GM12892 (cell line): Measurements from ENCODE around the gene PABPN1L.

ENCODE experiments used
- POLR2AphosphoS5 ChIP-seq: IDR thresholded peaks from 2 replicates; pipeline ENCODE4 v1.6.1; 2011; ENCODE audit warnings: low read depth, low read length, control low read depth
- TAF1 ChIP-seq: IDR thresholded peaks from 2 replicates; pipeline ENCODE4 v1.6.1; 2011; ENCODE audit warnings: low read depth, mild to moderate bottlenecking, control low read depth, low read length, borderline replicate concordance

- TF ChIP-seq POLR2AphosphoS5, result no peak
- no peak for TF ChIP-seq TAF1
Measured at GRCh38 chr16:88897696-88898425, 31.4 kb upstream of the PABPN1L start.
